Eye (tissue), 1 donor: Measurements from ENCODE around the gene HS3ST1.
A peak's percentile ranks its signal among the peaks of the same experiment; 100 is the strongest.

ENCODE experiments used
- DNase-seq: peaks from one replicate; pipeline ENCODE4 v3.0.0-alpha.2; 2015

HS3ST1 gene

DNA sequence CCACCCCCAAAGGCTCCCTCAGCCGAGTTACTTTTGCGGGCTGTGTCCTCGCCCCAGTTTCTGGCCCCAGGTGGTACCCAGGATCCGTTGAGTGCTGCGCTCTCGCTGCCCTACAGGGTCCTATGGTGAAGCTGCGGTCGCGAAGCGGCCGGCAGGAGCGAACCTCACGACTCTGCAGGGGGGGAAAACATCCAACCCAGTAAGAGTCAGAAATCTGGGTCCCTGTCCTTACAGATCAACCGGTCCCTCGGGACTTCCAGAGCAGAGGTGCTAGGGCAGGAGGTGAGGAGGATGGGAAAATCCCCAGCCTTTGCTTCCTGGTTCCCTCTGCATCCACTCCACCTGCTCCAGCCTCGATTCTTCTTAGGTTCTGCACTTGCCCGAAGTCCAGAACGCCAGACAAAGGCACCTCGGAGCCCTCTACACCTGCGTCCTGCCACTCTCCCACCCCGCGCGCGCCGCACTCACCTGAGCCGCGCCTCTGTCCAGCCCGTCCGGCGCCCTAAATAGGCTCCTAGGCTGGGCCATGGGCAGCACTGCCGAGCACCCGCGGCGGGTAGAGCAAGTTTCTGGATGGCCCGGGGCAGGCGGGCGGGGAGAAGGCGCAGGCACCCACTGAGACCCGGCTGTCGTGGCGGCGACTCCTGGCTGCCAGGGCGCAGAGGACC, at the start of gene HS3ST1:
HS3ST1 (minus strand) TSS at position 664 of the 668 bp plus-strand sequence. CDS start 28,889 bp downstream, outside the sequence.
- no peak for DNase-seq

DNA sequence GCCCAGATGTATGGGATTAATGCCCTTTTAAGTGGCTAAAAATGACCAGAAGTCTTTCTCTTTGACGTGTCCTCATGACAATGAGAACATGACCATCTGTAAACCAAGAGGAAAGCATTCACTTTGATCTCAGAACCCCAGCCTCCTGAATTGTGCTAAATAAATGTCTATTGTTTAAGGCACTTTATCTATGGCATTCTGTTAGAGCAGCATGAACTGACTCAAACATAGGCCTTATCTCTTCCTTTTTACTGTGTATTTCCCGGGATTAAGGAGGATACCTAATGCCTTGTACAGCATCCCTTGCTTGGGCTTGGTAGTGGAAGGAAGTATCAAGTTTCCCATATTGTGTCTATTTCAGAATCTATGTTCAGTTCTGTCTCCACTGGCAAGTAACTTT, 47.2 kb upstream of the HS3ST1 start:
- DNase-seq: no peak

DNA sequence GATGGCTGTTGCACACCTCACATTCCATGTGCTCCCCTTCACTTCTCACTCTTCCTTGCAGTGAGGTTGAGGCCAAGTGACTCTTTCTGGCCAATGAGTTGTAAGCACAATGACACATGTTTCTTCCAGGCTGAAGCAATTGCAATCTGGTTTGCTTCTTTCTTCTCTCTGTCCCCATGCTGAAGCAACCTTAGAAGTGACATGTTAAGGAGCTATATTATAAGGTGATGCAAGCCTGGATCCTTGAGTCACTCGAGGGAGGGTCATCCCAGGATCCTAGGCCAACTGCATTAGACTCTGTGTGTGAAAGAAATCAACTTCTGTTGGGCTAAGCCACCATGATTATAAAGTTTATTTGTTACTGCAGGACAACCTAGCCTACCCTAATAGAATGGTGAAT, 45.5 kb upstream of the HS3ST1 start:
- DNase-seq: no peak

DNA sequence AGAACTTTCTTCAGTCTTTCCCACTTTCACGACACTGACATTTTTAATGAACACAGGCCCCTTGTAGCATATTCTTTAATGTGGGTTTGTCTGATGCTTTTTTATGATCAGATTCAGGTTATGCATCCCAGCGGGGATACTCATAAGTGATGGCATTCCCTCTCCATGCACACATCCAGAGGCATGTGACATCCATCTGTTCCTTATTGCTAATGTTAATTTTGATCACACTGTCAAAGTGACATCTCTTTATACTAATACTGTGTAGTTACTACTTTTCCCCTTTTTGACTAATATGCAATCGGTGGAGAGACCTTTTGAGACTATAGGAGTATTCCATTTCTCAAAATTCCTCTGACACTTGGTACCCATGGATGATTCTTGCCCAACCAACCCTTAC, 43.8 kb upstream of the HS3ST1 start:
- no peak for DNase-seq

DNA sequence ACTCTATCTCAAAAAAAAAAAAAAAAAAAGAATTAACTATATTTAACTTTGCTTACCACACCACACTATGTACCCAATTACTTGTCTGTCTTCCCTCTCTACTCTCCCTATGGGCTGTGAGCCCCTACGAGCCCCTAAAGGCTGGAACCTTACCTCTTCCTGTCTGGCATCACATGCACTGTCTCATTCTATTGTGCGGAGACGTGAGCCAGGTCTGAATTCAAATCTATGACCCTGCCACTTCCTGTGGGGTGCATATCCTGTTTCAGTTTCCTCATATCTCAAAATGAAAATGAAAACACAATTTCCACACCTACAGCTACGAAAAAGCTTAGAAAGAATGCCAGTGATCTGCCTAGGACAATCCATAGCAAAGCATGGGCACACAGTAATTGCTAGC, 42.9 kb upstream of the HS3ST1 start:
- DNase-seq: no peak

DNA sequence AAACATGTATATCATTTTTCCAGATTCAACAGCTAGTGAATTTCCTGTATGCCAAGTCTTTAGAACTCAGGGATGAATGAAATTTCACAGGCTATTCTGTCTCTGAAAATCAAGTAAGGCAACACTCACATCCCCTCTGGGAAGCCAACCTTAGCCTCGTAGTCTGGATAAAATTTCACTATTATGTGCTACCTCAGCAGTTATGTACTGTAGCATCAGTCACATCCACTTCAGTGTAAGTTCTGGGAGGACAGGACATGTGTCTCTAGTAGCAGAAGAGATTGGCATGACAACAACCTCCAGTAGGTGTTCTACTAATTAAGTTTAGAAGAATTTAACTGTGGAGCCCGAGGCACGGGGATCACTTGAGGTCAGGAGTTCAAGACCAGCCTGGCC, 42.4 kb upstream of the HS3ST1 start:
- no peak for DNase-seq

DNA sequence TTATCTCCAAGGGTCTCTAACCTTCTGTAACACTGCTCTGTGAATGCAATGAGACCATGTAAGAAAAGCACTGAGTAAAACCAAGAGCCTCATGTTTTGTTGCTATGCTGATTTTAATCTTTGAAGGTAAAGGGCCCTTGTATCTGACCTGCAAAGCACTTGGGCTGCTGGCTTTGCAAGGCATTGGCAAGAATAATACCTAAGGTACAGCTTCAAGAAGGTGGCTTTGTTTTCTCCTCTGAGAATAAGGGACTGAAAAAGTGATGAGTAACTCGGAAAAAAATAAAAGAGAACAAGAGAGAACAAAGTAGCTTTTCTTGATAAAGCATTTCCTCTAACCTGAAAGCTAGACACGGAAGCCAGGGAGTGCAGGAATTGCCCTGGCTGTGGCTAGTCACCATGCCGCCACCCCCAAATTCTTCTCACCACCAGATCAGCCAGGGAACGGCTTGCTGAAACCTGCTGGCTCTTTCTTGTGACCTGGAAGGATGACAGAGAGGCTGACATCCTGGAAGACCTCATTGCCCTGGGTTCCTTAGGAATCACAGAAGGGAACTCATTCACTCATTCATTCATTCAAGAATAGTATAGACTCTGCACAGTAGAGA, 41.8 kb upstream of the HS3ST1 start:
- no peak for DNase-seq

DNA sequence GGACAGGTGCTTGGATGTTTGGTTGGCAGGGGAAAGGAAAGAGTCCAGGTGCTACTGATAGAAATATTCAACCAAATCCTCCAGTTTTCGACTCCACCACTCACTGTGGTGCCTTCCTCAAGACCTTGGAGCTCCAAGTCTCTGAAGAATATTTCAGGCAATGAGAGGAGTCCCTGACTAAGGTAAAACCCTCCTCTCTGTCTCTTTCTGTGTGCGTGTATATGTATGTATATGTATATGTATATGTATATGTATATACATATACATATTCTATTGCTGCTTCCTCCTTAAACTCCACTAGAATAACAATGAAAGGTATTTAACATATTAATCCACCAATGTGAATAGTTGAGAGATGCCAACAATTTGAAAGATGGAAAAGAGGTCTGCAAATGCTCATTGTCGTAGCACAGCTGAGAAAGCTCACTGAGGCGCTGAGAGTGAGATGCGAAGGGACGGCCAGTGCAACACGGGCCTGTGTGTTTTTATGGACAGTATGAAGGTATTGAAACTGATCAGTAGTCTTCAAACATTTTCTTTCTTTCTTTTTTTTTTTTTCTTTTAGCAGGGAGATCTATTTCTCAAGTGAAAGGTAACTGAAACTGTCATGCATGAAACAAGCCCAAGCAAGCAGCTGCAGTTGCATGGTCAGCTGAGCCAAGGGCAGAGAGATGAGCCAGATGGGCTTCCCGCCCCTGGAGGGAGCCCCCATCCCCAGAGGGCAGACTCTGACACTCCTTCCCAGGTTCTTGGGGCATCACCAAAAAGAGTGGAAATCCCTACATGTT, 41.1 kb upstream of the HS3ST1 start:
- peak; percentile 21 for DNase-seq

DNA sequence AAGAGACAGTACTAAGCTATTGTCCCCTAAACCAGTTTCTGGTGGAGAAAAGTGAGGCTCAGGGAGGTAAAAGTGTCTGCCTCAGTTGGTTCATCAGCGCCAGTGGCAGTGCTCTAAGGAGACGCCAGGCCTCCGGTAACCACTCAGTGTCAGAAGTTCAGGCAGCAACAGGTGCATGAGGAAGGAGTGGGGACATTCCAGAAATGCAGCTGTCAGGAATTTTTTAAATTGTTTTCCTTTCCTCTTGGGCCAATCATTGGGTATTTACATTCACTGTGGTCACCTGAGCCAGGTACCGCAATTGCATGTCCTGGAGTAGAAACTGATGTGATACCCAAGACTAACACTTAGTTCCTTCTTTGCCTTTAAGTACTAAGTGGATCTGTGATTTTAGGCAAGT, 40.2 kb upstream of the HS3ST1 start:
- DNase-seq: no peak

DNA sequence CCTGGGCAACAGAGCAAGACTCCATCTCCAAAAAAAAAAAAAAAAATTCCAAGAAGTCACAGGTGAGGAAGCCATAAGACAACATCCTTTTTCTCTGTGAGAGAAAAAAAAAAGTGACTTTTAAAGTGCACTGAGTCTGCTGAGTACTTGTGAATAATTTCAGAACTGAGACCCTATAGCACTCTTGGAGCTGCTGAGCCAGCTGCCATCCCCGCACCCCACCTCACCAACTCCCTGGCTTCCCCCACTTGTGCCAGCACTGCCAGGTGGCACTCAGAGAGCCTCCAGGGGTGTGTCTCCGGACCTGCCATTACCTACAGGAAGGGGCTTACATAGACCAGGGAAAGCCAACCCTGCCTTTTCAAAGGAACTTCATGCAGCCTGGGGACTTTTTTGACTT, 39.2 kb upstream of the HS3ST1 start:
- no peak for DNase-seq

DNA sequence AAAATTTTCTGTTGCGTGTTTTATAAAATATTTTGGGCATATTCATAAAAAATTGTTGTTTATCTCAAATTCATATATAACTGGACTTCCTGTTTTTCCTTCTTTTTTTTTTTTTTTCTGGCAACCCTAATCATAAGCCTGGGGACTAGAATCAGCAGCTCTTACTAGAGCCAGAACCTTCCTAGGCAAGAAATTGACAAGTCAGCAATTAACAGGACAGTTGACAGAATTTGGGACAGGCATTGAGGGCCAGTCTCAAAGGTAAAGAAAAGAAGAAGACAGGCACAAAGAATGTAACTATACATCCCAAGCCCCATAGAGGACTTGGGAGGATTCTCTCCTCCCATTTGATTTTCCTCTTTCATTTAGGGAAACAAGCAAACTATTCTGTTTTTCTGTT, 35.0 kb upstream of the HS3ST1 start:
- DNase-seq: no peak

DNA sequence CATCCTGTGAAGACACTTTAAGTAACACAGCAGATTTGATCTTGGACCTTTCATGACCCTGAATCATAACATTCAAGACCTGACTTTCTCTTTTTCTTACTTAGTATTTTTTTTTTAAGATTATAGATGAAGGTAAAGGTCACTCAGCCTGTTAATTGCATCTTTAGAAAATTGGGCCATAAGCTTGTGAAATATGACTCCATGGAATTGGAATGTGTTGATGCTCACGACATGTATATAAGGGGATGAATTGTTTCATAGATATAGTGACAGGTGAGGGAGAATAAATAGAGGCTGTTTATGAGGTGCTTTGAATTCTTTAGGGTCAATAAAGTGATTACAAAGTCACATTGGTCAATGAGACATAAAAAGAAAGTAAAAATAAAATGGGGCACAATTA, 27.7 kb upstream of the HS3ST1 start:
- no peak for DNase-seq

DNA sequence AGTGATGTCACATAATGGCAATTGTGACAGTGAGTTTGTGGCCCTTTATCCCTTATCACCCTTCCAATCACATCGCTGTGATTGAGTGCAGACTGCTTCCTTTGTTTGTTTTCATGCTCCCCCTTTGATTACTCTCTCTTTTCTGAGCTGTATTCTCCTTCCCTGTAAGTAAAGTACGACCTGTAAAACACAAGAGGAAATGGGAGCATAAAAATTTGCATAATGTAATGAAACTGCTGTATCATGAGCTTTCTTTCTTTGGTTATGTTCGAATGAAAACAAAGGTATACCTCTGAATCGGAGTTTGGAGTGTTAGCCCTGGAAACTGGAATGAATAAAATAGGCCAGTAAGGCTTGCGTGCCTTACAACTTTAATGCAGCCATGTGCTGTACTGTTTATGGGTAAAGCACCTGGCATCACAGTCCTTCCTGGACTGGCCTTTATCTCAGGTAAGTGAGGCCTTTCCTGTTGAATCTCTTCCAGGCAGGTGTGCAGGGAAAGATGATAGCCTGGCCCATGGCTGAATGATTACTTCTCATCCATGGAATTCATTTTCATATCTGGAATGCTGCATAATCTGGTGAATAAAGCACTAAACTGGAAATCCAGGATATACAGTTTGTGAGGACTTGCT, 26.6 kb upstream of the HS3ST1 start:
- no peak for DNase-seq

DNA sequence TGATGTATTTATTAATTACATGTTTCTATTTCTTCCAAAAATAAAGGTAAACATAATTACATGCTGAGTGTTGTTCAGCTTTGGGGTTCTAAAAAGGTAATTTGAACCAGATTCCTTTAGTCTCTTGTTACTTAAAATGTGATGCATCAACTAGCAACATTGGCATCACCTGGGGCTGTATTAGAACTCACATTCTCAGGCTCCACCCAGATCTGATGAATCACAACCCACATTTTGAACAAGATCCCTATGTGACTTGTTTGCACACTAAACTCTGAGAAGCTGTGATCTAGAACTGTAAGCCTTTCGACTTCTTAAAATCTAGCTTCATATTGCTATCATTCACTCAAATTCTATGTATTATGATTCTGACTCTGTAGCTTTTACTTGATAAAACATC, 23.0 kb upstream of the HS3ST1 start:
- DNase-seq: no peak

DNA sequence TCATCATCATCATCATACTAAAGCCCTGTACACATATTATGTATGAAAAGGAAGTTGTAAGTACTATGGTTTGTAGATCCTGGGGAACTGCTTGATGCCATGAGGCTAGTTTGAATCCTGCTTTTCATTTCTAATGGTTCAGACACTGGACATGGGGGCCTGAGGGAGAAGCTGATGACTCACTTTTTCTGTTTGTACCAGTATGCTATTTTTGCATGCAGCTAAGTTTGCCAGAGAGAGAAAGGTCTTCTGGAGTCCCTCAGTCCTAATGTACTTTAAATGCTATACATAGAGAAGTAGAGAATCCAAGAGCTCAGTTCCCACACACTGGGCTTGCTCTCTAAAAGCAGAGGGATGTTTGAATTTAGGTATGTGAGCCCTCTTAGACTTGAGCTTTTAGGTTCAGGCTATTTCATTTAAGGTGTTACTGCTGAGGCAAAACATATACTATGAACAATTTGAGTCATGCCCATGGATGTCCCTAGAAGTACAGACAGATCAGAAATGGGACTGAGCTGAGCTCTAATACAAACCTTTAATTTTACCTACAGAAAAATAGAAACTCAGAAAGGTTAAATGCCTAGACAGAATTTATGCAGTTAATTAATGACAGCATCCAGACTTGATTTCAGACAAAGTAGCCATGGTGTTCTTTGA, 17.6 kb upstream of the HS3ST1 start:
- DNase-seq: no peak

DNA sequence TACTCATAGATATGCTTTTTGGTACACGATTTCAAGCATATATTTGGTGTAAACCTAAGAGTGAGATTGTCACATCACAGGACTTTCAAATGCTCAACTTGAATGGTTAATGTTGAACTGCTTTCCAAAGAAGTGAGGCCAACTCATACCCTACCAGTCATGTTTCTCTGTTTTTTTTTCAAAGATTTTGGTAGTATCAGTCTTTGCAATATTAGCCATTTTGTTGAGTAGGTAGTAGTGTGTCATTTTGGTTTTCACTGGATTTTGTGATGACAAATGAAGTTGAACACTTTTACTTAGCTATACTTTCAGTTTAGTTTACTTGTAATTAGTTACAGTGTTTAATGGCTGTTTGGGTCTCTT, 12.5 kb upstream of the HS3ST1 start:
- no peak for DNase-seq

DNA sequence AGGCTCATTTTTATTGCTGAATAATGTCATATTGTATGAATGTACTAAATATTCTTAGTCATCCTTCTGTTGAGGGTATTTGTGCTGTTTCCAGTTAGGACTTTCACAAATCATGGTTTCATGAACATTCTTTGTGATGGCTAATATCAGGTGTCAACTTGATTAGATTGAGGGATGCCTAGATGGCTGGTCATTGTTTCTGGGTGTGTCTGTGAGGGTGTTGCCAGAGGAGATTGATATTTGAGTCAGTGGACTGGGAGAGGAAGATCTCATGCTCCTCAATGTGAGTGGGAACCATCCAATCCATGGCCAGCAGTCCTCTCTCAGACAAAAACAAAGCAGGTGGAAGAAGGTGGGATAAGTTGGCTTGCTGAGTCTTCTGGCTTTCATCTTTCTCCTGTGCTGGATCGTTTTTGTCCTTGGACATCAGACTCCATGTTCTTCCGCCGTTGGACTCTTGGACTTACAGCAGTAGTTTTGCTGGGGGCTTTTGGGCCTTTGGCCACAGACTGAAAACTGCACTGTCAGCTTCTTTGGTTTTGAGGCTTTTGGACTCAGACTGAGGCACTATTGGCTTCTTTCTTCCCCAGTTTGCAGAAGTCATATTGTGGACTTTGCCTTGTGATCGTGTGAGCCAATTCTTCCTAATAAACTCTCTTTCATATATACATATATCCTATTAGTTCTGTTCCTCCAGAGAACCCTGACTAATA, 11.9 kb upstream of the HS3ST1 start:
- no peak for DNase-seq

DNA sequence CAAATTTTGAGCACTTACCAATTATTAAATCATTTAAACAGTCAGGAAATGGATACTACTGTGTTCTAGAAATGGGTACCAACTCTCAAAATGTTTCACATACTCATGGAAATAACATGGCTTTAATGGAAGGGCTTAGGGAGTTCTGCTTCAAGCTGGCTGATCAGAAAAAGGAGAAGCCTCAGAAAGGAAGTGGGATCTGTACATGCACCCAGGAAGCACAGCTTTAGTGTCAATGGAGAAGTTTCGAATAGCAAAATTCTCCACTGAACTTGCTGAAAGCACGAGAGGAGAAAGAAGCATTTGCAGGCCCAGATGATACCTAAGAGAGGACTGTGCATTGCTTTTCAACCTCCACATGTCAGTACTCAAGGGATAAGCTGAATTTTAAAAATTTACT, 11.1 kb upstream of the HS3ST1 start:
- no peak for DNase-seq

DNA sequence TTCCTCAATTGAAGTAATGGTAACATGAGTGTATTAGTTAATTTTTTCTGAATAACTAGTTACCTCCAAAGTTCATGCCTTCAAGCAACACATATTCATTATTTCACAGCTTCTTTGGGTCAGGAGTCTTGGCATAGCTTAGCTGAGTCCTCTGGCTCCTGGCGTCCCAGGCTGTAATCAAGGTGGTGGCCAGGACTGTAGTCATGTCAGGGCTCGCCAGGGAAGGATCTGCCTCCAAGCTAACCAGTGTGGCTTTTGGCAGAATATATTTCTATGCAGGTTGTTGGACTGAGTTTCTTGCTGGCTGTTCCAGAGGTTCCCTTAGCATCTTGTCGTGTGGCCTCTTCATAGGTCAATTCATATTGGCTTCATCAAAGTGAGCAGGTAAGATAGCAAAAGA, 10.0 kb upstream of the HS3ST1 start:
- DNase-seq: no peak

DNA sequence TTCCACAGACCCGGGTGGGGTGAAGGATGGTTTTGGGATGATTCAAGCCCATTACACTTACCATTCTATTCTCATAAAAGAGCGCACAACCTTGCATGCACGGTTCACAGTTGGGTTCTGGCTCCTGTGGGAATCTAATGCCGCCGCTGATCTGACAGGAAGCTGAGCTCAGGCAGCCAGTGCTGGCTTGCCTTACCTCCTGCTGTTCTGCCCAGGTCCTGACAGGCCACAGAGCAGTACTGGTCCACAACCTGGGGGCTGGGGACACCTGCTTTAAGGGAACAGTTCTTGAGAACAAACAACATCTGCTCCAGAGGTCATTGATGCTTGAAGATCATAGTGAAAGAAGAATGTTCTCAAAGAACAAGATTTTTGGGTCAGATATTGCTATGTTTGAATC, 8.0 kb upstream of the HS3ST1 start:
- DNase-seq: no peak

DNA sequence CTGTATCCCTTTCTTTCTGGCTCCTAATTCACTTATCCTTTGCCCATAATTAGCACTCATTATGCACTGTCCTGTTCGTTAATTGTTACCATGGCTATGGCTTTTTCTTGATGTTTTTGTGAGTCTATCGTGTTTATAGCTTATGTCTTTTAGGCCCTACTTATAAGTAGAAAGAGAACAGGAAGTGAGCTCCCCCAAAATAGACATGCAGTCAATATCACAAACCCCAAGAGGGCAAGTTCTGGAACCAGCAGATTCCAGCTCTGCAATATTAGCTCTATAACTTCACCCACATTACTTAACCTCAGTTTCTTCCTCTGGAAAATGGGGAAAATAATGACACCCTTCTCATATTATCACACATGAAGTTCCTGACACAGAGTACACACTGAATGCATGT, 7.4 kb upstream of the HS3ST1 start:
- DNase-seq: no peak

DNA sequence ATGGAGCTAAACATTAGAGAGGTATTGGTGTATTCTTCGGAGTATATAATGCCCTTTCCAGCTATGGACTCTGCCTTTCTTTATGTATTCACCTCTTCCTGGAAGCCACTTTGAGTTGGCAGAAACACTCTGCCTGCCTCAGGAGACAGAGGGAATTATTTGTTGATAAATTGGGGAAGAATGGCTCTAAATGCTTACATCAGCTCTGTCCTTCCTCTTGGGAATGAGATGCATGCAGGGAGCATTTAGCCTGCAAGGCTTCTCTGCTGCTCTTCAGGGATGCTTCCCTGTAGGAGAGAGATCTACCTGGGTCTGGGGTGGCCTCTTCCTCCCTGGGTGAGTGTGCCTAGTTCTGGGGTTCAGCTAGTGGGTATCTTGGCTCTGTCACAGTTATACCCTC, 6.9 kb upstream of the HS3ST1 start:
- DNase-seq: no peak

DNA sequence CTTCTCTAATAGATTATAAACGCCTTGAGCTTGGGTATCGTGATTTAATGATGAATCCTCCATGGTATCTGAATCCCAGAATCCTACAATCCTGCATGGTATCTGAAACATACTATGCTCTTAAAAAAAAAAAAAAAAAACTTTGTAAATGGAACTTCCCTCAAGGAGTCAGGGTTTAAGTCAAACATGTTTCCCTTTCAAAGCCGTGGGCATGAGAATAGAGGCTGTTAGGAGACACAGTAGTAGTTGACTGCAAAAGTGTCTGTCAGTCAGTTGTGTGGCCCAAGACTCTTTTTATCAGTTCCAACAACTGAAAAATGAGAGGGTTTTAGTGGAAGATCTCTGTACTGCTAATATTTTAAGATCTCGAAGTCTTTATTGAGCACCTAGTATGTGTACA, 2.4 kb upstream of the HS3ST1 start:
- no peak for DNase-seq
